ENCODE measurements around the gene FEM1B.

FEM1B gene

GRCh38 chr15:68229386-68230156 lies 48.0 kb upstream of the FEM1B start, which contains the start of gene CLN6 (continued):
- TF ChIP-seq ZNF704 (tag by site-specific recombination; IDR thresholded peaks at IDR 0.05) (no peak), REPIN1 (tag by site-specific recombination; IDR thresholded peaks at IDR 0.05; ENCODE audit: low read depth) (no peak), ZSCAN30 (tag by site-specific recombination; IDR thresholded peaks at IDR 0.05) (peak; percentile 92), ZNF23 (tag by site-specific recombination; IDR thresholded peaks at IDR 0.05; ENCODE audit: borderline replicate concordance) (no peak), SP3 (tag by site-specific recombination; IDR thresholded peaks at IDR 0.05) (peak; percentile 72), ZIC2 (tag by site-specific recombination; IDR thresholded peaks at IDR 0.05) (no peak), ZBTB17 (tag by site-specific recombination; IDR thresholded peaks at IDR 0.05) (no peak), ZBTB1 (tag by site-specific recombination; IDR thresholded peaks at IDR 0.05) (no peak), ZNF423 (tag by site-specific recombination; IDR thresholded peaks at IDR 0.05) (peak; percentile 28; the same call in 1 of the 2 replicates), ZNF37A (tag by site-specific recombination; IDR thresholded peaks at IDR 0.05) (no peak), ZBTB44 (tag by site-specific recombination; IDR thresholded peaks at IDR 0.05) (peak; percentile 75), MZF1 (tag by site-specific recombination; IDR thresholded peaks at IDR 0.05; ENCODE audit: borderline replicate concordance) (no peak), ZEB2 (tag by site-specific recombination; IDR thresholded peaks at IDR 0.05) (peak; percentile 75), ZNF169 (tag by site-specific recombination; IDR thresholded peaks at IDR 0.05) (no peak), WT1 (tag by site-specific recombination; IDR thresholded peaks at IDR 0.05) (no peak; the same call in 1 of the 2 replicates), KLF1 (tag by site-specific recombination; IDR thresholded peaks at IDR 0.05) (no peak; the same call in 1 of the 2 replicates), GLIS2 (tag by site-specific recombination; IDR thresholded peaks at IDR 0.05) (no peak), INSM2 (tag by site-specific recombination; IDR thresholded peaks at IDR 0.05) (no peak), ZFP41 (tag by site-specific recombination; IDR thresholded peaks at IDR 0.05; ENCODE audit: borderline replicate concordance) (no peak), ZNF121 (tag by site-specific recombination; IDR thresholded peaks at IDR 0.05) (no peak), ZNF792 (tag by site-specific recombination; IDR thresholded peaks at IDR 0.05) (no peak), ZSCAN23 (tag by site-specific recombination; IDR thresholded peaks at IDR 0.05) (no peak), ZNF776 (tag by site-specific recombination; IDR thresholded peaks at IDR 0.05; ENCODE audit: borderline replicate concordance) (no peak), BCL11B (tag by site-specific recombination; IDR thresholded peaks at IDR 0.05; ENCODE audit: low read depth) (no peak), ZNF558 (tag by site-specific recombination; IDR thresholded peaks at IDR 0.05) (no peak), ZNF660 (tag by site-specific recombination; IDR thresholded peaks at IDR 0.05) (peak; percentile 96), ZNF112 (tag by site-specific recombination; IDR thresholded peaks at IDR 0.05) (no peak), ZNF133 (tag by site-specific recombination; IDR thresholded peaks at IDR 0.05) (no peak), ZNF426 (tag by site-specific recombination; IDR thresholded peaks at IDR 0.05) (no peak), ZNF366 (tag by site-specific recombination; conservative IDR thresholded peaks at IDR 0.05) (peak; percentile 69), ZNF10 (tag by site-specific recombination; IDR thresholded peaks at IDR 0.05) (no peak), ZNF311 (tag by site-specific recombination; IDR thresholded peaks at IDR 0.05; ENCODE audit: borderline replicate concordance) (no peak), KLF8 (tag by site-specific recombination; IDR thresholded peaks at IDR 0.05) (peak; percentile 71; the same call in 1 of the 2 replicates)
- TF ChIP-seq, protein P1, sequence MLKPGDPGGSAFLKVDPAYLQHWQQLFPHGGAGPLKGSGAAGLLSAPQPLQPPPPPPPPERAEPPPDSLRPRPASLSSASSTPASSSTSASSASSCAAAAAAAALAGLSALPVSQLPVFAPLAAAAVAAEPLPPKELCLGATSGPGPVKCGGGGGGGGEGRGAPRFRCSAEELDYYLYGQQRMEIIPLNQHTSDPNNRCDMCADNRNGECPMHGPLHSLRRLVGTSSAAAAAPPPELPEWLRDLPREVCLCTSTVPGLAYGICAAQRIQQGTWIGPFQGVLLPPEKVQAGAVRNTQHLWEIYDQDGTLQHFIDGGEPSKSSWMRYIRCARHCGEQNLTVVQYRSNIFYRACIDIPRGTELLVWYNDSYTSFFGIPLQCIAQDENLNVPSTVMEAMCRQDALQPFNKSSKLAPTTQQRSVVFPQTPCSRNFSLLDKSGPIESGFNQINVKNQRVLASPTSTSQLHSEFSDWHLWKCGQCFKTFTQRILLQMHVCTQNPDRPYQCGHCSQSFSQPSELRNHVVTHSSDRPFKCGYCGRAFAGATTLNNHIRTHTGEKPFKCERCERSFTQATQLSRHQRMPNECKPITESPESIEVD (tag by site-specific recombination; IDR thresholded peaks at IDR 0.05) = 0 out of 2 replicates have a peak, but pooled peaks have one; percentile 14
- TF ChIP-seq, protein P2, sequence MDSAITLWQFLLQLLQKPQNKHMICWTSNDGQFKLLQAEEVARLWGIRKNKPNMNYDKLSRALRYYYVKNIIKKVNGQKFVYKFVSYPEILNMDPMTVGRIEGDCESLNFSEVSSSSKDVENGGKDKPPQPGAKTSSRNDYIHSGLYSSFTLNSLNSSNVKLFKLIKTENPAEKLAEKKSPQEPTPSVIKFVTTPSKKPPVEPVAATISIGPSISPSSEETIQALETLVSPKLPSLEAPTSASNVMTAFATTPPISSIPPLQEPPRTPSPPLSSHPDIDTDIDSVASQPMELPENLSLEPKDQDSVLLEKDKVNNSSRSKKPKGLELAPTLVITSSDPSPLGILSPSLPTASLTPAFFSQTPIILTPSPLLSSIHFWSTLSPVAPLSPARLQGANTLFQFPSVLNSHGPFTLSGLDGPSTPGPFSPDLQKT (IDR thresholded peaks at IDR 0.05; ENCODE audit: borderline replicate concordance, low read depth, low read length) = no peak
